Mesendoderm (in vitro differentiated cells): Measurements from ENCODE around the gene LIAS.
"Not testable (repeated sequence)": the region's sequence is repeated elsewhere in the genome, so short reads cannot be mapped to it uniquely, and the experiment has no call there.

Experiments used
- DNase-seq: peaks from one replicate; pipeline ENCODE4 v3.0.0; 2013
- H2AK5ac ChIP-seq: 2 replicates; pipeline ENCODE4 v1.6.1; 2013; ENCODE audit warnings: low read length, inconsistent platforms
- H2BK120ac ChIP-seq: 2 replicates; pipeline ENCODE4 v1.6.1; 2013; ENCODE audit warnings: low read depth, mild to moderate bottlenecking, low read length, moderate library complexity, mixed read lengths
- H2BK15ac ChIP-seq: replicated peaks from 2 replicates; pipeline ENCODE4 v1.6.1; 2013; ENCODE audit warnings: low read depth, mild to moderate bottlenecking, moderate library complexity
- H2BK5ac ChIP-seq: 2 replicates; pipeline ENCODE4 v1.6.1; 2013; ENCODE audit warnings: low read length, inconsistent platforms
- H3K18ac ChIP-seq: 2 replicates; pipeline ENCODE4 v1.6.1; 2013; ENCODE audit warnings: mild to moderate bottlenecking, low read length, mixed read lengths
- H3K23ac ChIP-seq: one replicate; pipeline ENCODE4 v1.6.1; 2013; ENCODE audit warnings: low read length
- H3K27ac ChIP-seq: 2 replicates; pipeline ENCODE4 v1.5.1; 2013; ENCODE audit warnings: low read depth, mild to moderate bottlenecking, inconsistent platforms, low read length, moderate library complexity
- H3K27me3 ChIP-seq: 2 replicates; pipeline ENCODE4 v1.6.1; 2013; ENCODE audit warnings: low read length, control low read depth, mild to moderate bottlenecking, inconsistent platforms; ENCODE audit not compliant: insufficient read depth, poor library complexity
- H3K36me3 ChIP-seq: 2 replicates; pipeline ENCODE4 v1.6.1; 2013; ENCODE audit warnings: low read length, inconsistent platforms; ENCODE audit not compliant: control insufficient read depth, insufficient read depth
- H3K4ac ChIP-seq: one replicate; pipeline ENCODE4 v1.6.1; 2013; ENCODE audit warnings: low read depth, mild to moderate bottlenecking, low read length, moderate library complexity
- H3K4me1 ChIP-seq: 2 replicates; pipeline ENCODE4 v1.6.1; 2013; ENCODE audit warnings: low read depth, low read length, inconsistent platforms; ENCODE audit not compliant: control insufficient read depth
- H3K4me2 ChIP-seq: 2 replicates; pipeline ENCODE4 v1.6.1; 2013; ENCODE audit warnings: low read length
- H3K4me3 ChIP-seq: 2 replicates; pipeline ENCODE4 v1.5.1; 2013; ENCODE audit warnings: mild to moderate bottlenecking, low read length
- H3K56ac ChIP-seq: one replicate; pipeline ENCODE4 v1.6.1; 2013; ENCODE audit warnings: low read length
- H3K79me1 ChIP-seq: 2 replicates; pipeline ENCODE4 v1.6.1; 2013; ENCODE audit warnings: low read length, inconsistent platforms
- H3K79me2 ChIP-seq: 2 replicates; pipeline ENCODE4 v1.6.1; 2013; ENCODE audit warnings: mild to moderate bottlenecking, low read length; ENCODE audit not compliant: control insufficient read depth, insufficient read depth
- H3K9ac ChIP-seq: 2 replicates; pipeline ENCODE4 v1.6.1; 2013; ENCODE audit warnings: low read length, inconsistent platforms
- H4K5ac ChIP-seq: one replicate; pipeline ENCODE4 v1.6.1; 2013; ENCODE audit warnings: low read length
- H4K8ac ChIP-seq: one replicate; pipeline ENCODE4 v1.6.1; 2013; ENCODE audit warnings: low read depth, mild to moderate bottlenecking, control low read depth, low read length, moderate library complexity
- WGBS: extraction: QIAGEN DNeasy Blood & Tissue Kit; methylation state at CpG from one replicate; pipeline ENCODE4 v1.1.7; 2013; ENCODE audit warnings: low lambda C conversion rate, missing lambda C conversion rate; ENCODE audit not compliant: insufficient coverage; ENCODE audit errors: extremely low coverage; 5-methylcytosine and 5-hydroxymethylcytosine counted together

LIAS gene

GRCh38 chr4:39515669-39516401 lies 57.0 kb downstream of the LIAS start:
- H3K23ac ChIP-seq, H3K18ac ChIP-seq, H3K56ac ChIP-seq, H3K79me1 ChIP-seq, H4K8ac ChIP-seq, H4K5ac ChIP-seq, H3K4me1 ChIP-seq, H3K27me3 ChIP-seq, H3K27ac ChIP-seq, H3K79me2 ChIP-seq, H3K36me3 ChIP-seq, H2BK120ac ChIP-seq, H3K4me2 ChIP-seq, H2AK5ac ChIP-seq, H2BK15ac ChIP-seq, DNase-seq, H3K4me3 ChIP-seq, H3K4ac ChIP-seq, H3K9ac ChIP-seq, H2BK5ac ChIP-seq: not testable (repeated sequence)
- WGBS = no CpG with 5 or more reads among the region's 14 CpGs

DNA sequence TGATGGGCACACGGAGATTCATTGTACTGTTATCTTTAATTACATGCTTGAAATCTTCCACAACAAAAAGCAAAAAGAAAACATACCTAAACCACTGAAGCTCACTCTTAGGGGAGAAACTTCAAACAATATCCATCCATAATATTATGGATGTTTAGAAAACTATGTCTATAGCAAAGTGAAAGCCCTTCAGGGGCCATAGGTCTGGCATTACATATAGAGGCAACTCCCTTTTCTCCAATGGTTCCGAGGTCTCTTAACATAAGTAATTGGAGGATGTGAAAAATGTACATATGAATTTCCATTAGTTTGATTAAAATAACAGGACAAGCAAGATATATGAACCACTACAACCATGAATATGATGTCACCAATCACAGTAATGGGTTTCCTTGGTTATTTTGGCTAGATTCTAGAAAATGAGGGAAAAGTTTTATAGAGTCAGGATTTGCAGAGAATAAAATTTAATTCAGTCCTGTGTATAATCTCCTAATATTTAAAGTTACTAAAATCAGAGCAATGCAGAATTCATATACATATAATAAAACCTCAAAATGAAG lies 57.6 kb downstream of the LIAS start:
- H4K8ac ChIP-seq = no peak overlapping the region
- H3K79me1 ChIP-seq = peaks cover 2% of the 10 kb centered on the region
- no peak overlapping the region for H2BK5ac ChIP-seq
- H4K5ac ChIP-seq = no peak overlapping the region
- no peak overlapping the region for H2BK15ac ChIP-seq
- H3K56ac ChIP-seq = no peak overlapping the region
- no peaks in the 10 kb centered on the region for H3K27me3 ChIP-seq
- no peak overlapping the region for H3K4me2 ChIP-seq
- H2BK120ac ChIP-seq = no peak overlapping the region
- no peak overlapping the region for H3K9ac ChIP-seq
- no peak overlapping the region for H3K4me3 ChIP-seq
- no peak for DNase-seq
- H3K23ac ChIP-seq = no peak overlapping the region
- no peaks in the 10 kb centered on the region for H3K79me2 ChIP-seq
- no peak overlapping the region for H3K18ac ChIP-seq
- H3K4me1 ChIP-seq = no peaks in the 10 kb centered on the region
- H2AK5ac ChIP-seq = no peak overlapping the region
- WGBS = no CpG with 5 or more reads among the region's 2 CpGs
- no peak overlapping the region for H3K27ac ChIP-seq
- no peaks in the 10 kb centered on the region for H3K36me3 ChIP-seq
- no peak overlapping the region for H3K4ac ChIP-seq

DNA sequence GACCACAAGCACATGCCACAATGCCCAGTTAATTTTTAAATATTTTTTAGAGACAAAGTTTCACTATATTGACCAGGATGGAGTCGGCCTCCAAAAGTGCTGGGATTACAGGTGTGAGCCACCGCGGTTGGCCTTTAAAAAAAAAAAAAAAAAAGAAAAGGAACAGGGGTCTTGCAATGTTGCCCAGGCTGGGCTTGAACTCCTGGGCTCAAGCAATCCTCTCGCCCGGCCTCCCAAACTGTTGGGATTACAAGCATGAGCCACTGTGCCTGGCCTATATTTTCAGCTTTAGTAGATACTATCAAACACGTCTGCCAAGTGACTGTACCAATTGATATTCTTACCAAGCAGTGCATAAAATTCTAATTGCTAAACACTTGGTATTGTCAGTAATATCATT lies 59.6 kb downstream of the LIAS start:
- Histone ChIP-seq H3K36me3 (no peaks in the 10 kb centered on the region), H2BK5ac (no peak overlapping the region), H4K8ac (no peak overlapping the region), H3K4me2 (no peak overlapping the region), H3K79me1 (peaks cover 2% of the 10 kb centered on the region), H2BK120ac (no peak overlapping the region), H4K5ac (no peak overlapping the region), H3K18ac (no peak overlapping the region), H3K56ac (no peak overlapping the region), H3K4me3 (no peak overlapping the region), H3K27me3 (no peaks in the 10 kb centered on the region), H3K27ac (no peak overlapping the region), H2BK15ac (no peak overlapping the region), H3K4me1 (no peaks in the 10 kb centered on the region), H3K4ac (no peak overlapping the region), H3K79me2 (no peaks in the 10 kb centered on the region), H3K23ac (no peak overlapping the region), H3K9ac (no peak overlapping the region), H2AK5ac (no peak overlapping the region)
- WGBS = no CpG with 5 or more reads among the region's 6 CpGs
- no peak for DNase-seq

GRCh38 chr4:39521253-39521919 lies 62.5 kb downstream of the LIAS start:
- Histone ChIP-seq H3K4me1 (no peaks in the 10 kb centered on the region), H3K4ac (no peak overlapping the region), H3K79me2 (peaks cover 19% of the 10 kb centered on the region), H3K18ac (no peak overlapping the region), H2BK120ac (no peak overlapping the region), H3K23ac (no peak overlapping the region), H3K79me1 (peaks cover 5% of the 10 kb centered on the region), H2BK5ac (no peak overlapping the region), H3K56ac (no peak overlapping the region), H3K27me3 (no peaks in the 10 kb centered on the region), H3K36me3 (no peaks in the 10 kb centered on the region), H4K8ac (no peak overlapping the region), H2AK5ac (no peak overlapping the region), H3K4me2 (no peak overlapping the region), H3K9ac (no peak overlapping the region), H3K4me3 (no peak overlapping the region), H3K27ac (no peak overlapping the region), H2BK15ac (no peak overlapping the region), H4K5ac (no peak overlapping the region)
- WGBS = no CpG with 5 or more reads among the region's 5 CpGs
- DNase-seq = no peak

DNA sequence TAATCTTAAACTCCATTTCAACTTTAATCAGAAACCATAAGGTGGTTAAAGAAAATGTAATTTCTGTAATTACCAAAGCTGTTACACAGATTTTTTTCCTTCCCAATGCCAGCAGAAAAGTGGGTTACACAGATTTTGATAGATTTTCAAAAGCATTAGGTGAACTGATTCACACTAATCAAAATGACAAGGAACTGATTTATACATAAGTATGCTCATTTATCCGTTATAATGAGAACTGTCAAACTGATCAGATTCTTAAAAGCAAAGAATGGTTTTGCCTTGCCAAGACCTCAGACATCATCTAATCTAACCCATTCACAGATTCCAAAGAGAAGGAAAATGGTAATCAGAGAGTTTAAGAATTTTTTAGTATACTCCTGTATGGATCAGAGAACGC lies 63.2 kb downstream of the LIAS start:
- no peak overlapping the region for H3K9ac ChIP-seq
- no peak for DNase-seq
- H4K8ac ChIP-seq = no peak overlapping the region
- no CpG with 5 or more reads among the region's 2 CpGs for WGBS
- H3K18ac ChIP-seq = no peak overlapping the region
- no peaks in the 10 kb centered on the region for H3K27me3 ChIP-seq
- H4K5ac ChIP-seq = no peak overlapping the region
- peaks cover 23% of the 10 kb centered on the region for H3K79me2 ChIP-seq
- H2BK120ac ChIP-seq = no peak overlapping the region
- H3K56ac ChIP-seq = no peak overlapping the region
- H3K36me3 ChIP-seq = no peaks in the 10 kb centered on the region
- H2BK5ac ChIP-seq = no peak overlapping the region
- no peak overlapping the region for H3K4me3 ChIP-seq
- H3K4ac ChIP-seq = no peak overlapping the region
- H3K79me1 ChIP-seq = peaks cover 5% of the 10 kb centered on the region
- no peak overlapping the region for H2AK5ac ChIP-seq
- no peak overlapping the region for H3K4me2 ChIP-seq
- H3K4me1 ChIP-seq = no peaks in the 10 kb centered on the region
- H3K27ac ChIP-seq = no peak overlapping the region
- no peak overlapping the region for H3K23ac ChIP-seq
- H2BK15ac ChIP-seq = no peak overlapping the region
